ENCODE measurements around the gene OPRL1. TPM values are rescaled to one million over a fixed set of nuclear protein-coding genes. Genes with fewer than 3 reads are reported as not detected.

Gene OPRL1
- total RNA-seq, 2 donors from 2014 or later: 1.5 to 2.9 TPM

DNA sequence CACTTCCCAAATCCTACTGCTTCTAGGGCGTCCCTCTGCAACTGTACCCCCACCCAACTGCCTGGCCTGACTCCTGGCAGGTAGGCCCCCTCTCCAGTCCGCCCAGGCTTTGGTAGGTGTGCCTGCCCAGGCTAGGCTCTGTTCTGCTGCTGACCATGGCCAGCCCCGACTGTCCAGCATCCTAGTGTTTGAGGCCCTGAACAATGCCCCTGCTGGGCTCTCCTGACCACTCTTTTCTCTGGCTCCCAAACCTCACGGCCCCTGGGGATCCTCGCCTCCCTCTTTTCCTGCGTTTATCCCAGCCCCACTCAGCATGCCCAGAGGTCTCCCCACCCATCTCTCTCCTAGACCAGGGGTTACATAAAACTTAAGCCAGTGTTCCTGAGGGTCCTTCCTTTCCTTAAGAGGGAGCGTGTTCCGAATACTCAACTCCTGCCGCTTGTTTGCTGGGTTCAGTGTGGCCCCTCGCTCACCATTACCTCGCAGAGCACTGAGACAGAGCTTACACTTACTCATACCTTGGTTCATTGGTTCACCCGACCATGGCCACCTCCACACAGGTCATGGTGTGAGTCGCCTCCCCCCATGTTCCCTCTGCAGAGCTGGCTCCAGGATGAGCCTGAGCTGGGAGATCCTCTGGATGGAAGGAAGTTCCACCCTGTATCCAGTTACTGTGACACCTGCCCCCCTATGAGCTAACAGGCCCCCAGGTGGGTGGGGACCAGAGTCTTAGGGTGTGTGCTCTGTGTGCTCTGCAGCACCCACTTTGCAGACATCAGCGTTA lies 63.3 kb downstream of the OPRL1 start:
- Histone ChIP-seq H3K36me3 (no peaks in the 10 kb centered on the region), H3K27ac (no peak overlapping the region), H3K9me3 (no peaks in the 10 kb centered on the region), H3K4me3 (no peak overlapping the region), H3K4me1 (replicated peaks) (no peaks in the 10 kb centered on the region), H3K27me3 (replicated peaks; ENCODE audit: insufficient read depth) (no peaks in the 10 kb centered on the region)
- DNase-seq (ENCODE audit: low spot score): no peak
- intact Hi-C loops (cut with DNase I): no loop called here
- WGBS: 76% methylated on average over 14 of the region's 14 CpGs
- TF ChIP-seq, protein P1, sequence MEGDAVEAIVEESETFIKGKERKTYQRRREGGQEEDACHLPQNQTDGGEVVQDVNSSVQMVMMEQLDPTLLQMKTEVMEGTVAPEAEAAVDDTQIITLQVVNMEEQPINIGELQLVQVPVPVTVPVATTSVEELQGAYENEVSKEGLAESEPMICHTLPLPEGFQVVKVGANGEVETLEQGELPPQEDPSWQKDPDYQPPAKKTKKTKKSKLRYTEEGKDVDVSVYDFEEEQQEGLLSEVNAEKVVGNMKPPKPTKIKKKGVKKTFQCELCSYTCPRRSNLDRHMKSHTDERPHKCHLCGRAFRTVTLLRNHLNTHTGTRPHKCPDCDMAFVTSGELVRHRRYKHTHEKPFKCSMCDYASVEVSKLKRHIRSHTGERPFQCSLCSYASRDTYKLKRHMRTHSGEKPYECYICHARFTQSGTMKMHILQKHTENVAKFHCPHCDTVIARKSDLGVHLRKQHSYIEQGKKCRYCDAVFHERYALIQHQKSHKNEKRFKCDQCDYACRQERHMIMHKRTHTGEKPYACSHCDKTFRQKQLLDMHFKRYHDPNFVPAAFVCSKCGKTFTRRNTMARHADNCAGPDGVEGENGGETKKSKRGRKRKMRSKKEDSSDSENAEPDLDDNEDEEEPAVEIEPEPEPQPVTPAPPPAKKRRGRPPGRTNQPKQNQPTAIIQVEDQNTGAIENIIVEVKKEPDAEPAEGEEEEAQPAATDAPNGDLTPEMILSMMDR (IDR thresholded peaks at IDR 0.05): no peak
- TF ChIP-seq POLR2AphosphoS5 (IDR thresholded peaks at IDR 0.05) (no peak), POLR2A (IDR thresholded peaks at IDR 0.05) (no peak)

DNA sequence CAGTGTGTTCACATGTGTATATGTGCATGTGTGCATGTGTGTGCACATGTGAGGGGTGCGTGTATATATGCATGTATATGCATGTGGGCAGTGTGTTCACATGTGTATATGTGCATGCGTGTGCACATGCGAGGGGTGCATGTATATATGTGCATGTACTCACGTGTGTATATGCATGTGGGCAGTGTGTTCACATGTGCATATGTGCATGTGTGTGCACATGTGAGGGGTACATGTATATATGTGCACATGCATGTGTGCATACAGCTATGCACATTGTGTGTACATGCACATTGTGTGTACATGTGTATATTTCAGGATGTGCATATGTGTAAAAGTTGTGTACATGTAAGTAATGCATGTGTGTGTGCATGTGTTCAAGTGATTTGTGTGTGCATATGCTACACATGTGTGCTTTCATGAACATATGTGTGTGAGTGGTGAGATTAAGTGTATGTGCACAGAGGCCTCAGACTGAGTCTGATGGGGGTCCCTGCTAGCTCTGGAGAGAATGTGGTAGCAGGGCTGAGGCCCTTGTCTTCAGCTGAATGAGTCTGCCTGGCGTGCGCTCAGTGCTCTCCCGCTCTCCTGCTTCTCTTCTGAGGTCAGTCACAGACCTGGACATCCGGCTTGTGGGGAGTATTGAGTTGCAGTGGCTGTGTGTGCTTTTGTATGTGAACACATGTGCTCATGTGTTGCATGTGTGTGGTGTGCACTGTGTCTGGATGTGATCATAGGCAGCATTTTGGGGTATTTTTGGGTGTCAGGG lies 64.4 kb downstream of the OPRL1 start:
- Histone ChIP-seq H3K27me3 (replicated peaks; ENCODE audit: insufficient read depth) (no peaks in the 10 kb centered on the region), H3K4me3 (no peak overlapping the region), H3K4me1 (replicated peaks) (no peaks in the 10 kb centered on the region), H3K27ac (no peak overlapping the region), H3K36me3 (no peaks in the 10 kb centered on the region), H3K9me3 (no peaks in the 10 kb centered on the region)
- TF ChIP-seq POLR2A (IDR thresholded peaks at IDR 0.05) (no peak), POLR2AphosphoS5 (IDR thresholded peaks at IDR 0.05) (no peak)
- TF ChIP-seq, protein P1 (IDR thresholded peaks at IDR 0.05): no peak
- no peak for DNase-seq (ENCODE audit: low spot score)
- intact Hi-C loops (cut with DNase I): no loop called here
- WGBS: 90% methylated on average over 8 of the region's 8 CpGs

DNA sequence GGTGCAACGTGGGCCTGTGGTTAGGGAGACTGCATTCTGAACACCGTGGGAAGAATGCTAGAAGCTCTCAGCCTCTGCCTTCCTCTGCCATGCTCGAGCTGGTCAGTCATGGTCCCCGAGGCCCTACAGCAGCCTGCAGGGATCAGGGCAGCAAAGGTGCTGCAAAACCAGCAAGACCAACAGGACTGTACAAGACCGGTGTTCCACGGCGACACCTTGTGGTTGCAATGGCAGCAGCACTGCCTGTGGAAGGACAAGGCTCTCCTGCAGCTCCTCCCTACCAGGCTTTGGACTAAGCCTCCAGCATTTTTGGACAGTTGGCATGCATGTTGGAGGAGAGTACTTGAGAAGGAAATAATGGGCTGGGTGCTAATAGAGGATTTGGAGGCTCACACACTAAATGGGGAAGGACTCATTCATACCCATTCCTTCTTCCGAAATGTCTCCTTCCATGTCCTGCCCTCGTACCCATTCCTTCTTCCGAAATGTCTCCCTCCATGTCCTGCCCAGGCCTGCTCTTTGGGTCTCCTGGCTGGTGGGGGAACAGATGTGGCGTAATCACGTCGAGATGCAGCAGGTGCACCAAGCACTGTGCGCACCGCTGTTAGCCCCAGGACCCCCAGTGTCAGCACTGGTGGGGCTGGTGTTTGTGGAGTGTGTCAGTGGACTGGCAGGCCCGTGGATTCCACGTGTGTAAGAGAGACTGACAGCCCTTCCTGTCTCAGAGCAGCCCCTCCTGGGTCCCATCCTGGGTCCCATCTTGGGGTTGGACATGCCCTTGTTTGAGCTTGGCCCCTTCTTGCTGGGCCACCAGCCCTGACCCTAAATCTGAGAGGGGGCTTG lies 65.8 kb downstream of the OPRL1 start:
- Histone ChIP-seq H3K27ac (no peak overlapping the region), H3K27me3 (replicated peaks; ENCODE audit: insufficient read depth) (no peaks in the 10 kb centered on the region), H3K36me3 (no peaks in the 10 kb centered on the region), H3K9me3 (no peaks in the 10 kb centered on the region), H3K4me3 (no peak overlapping the region), H3K4me1 (replicated peaks) (no peaks in the 10 kb centered on the region)
- DNase-seq (ENCODE audit: low spot score): no peak
- WGBS: 91% methylated on average over 17 of the region's 17 CpGs
- intact Hi-C loops (cut with DNase I): no loop called here
- no peak for TF ChIP-seq POLR2A (IDR thresholded peaks at IDR 0.05)
- TF ChIP-seq, protein P1 (IDR thresholded peaks at IDR 0.05): no peak
- no peak for TF ChIP-seq POLR2AphosphoS5 (IDR thresholded peaks at IDR 0.05)

DNA sequence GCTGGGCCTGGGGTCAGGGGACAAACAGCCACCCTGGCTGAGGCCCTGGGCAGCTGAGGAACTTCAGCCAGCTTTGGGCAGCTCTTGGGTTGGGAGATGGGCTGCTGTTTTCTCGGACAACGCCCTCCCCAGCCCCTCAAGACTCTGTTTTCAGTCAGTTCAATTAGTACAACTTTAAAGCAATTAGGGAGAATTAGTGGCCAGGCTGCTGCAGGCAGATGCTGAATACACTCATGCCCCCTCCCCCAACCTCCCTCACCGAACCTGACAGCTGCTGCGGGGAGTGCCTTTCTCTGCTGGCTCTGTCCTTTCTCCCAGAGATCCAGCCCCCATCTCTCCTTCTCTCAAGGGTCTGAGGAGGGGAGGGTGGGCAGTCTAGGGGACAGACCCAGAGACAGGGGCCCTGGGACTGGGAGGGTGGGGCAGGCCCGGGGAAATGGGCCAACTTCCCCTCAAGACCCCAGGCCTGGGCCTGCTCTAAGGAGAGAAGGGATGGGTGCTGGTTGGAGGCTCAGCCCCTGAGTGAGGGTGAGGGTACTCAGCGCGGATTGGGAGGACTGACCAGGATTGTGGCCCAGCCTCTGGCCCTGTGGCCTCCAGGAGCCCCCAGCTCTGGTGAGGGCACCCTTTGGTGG lies 66.5 kb downstream of the OPRL1 start:
- TF ChIP-seq POLR2A (IDR thresholded peaks at IDR 0.05) (no peak), POLR2AphosphoS5 (IDR thresholded peaks at IDR 0.05) (no peak)
- TF ChIP-seq, protein P1 (IDR thresholded peaks at IDR 0.05): no peak
- no peaks in the 10 kb centered on the region for H3K36me3 ChIP-seq
- DNase-seq (ENCODE audit: low spot score): no peak
- H3K4me1 ChIP-seq (replicated peaks): no peaks in the 10 kb centered on the region
- H3K27ac ChIP-seq: no peak overlapping the region
- 75% methylated on average over 7 of the region's 7 CpGs for WGBS
- H3K9me3 ChIP-seq: no peaks in the 10 kb centered on the region
- H3K27me3 ChIP-seq (replicated peaks; ENCODE audit: insufficient read depth): no peaks in the 10 kb centered on the region
- intact Hi-C loops (cut with DNase I): no loop called here
- H3K4me3 ChIP-seq: no peak overlapping the region
